Measurements from ENCODE around the gene ATP2B3. TPM values are rescaled to one million over a fixed set of nuclear protein-coding genes. Genes with fewer than 3 reads are reported as not detected.

Gene ATP2B3
- total RNA-seq, 1 donor from 2014 or later = 0.25 TPM

GRCh38 chrX:153590961-153591956 lies 73.8 kb downstream of the ATP2B3 start:
- Histone ChIP-seq H3K27ac (no peak overlapping the region), H3K27me3 (no peaks in the 10 kb centered on the region), H3K4me1 (no peaks in the 10 kb centered on the region), H3K4me3 (no peak overlapping the region), H3K9me3 (no peaks in the 10 kb centered on the region), H3K36me3 (peaks cover 0 to 38% of the 10 kb centered on the region in 2 donors)
- intact Hi-C loops (cut with DNase I) = no loop called here
- no peak for DNase-seq (ENCODE audit: extremely low spot score in 2 of 2)
- TF ChIP-seq, protein P1, sequence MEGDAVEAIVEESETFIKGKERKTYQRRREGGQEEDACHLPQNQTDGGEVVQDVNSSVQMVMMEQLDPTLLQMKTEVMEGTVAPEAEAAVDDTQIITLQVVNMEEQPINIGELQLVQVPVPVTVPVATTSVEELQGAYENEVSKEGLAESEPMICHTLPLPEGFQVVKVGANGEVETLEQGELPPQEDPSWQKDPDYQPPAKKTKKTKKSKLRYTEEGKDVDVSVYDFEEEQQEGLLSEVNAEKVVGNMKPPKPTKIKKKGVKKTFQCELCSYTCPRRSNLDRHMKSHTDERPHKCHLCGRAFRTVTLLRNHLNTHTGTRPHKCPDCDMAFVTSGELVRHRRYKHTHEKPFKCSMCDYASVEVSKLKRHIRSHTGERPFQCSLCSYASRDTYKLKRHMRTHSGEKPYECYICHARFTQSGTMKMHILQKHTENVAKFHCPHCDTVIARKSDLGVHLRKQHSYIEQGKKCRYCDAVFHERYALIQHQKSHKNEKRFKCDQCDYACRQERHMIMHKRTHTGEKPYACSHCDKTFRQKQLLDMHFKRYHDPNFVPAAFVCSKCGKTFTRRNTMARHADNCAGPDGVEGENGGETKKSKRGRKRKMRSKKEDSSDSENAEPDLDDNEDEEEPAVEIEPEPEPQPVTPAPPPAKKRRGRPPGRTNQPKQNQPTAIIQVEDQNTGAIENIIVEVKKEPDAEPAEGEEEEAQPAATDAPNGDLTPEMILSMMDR (IDR thresholded peaks at IDR 0.05) = no peak
- TF ChIP-seq POLR2A (IDR thresholded peaks at IDR 0.05) = no peak
- no peak for TF ChIP-seq POLR2AphosphoS5 (IDR thresholded peaks at IDR 0.05; ENCODE audit: insufficient read depth in 1 of 2, low read depth in 1 of 2)

GRCh38 chrX:153592091-153592833 lies 74.8 kb downstream of the ATP2B3 start:
- no peak overlapping the region for H3K27ac ChIP-seq
- TF ChIP-seq POLR2AphosphoS5 (IDR thresholded peaks at IDR 0.05; ENCODE audit: insufficient read depth in 1 of 2, low read depth in 1 of 2) (no peak), POLR2A (IDR thresholded peaks at IDR 0.05) (no peak)
- TF ChIP-seq, protein P1 (IDR thresholded peaks at IDR 0.05) = no peak
- intact Hi-C loops (cut with DNase I) = no loop called here
- DNase-seq (ENCODE audit: extremely low spot score in 2 of 2) = no peak
- peaks cover 0 to 32% of the 10 kb centered on the region in 2 donors for H3K36me3 ChIP-seq
- H3K4me1 ChIP-seq = no peaks in the 10 kb centered on the region
- no peaks in the 10 kb centered on the region for H3K27me3 ChIP-seq
- no peaks in the 10 kb centered on the region for H3K9me3 ChIP-seq
- no peak overlapping the region for H3K4me3 ChIP-seq

DNA sequence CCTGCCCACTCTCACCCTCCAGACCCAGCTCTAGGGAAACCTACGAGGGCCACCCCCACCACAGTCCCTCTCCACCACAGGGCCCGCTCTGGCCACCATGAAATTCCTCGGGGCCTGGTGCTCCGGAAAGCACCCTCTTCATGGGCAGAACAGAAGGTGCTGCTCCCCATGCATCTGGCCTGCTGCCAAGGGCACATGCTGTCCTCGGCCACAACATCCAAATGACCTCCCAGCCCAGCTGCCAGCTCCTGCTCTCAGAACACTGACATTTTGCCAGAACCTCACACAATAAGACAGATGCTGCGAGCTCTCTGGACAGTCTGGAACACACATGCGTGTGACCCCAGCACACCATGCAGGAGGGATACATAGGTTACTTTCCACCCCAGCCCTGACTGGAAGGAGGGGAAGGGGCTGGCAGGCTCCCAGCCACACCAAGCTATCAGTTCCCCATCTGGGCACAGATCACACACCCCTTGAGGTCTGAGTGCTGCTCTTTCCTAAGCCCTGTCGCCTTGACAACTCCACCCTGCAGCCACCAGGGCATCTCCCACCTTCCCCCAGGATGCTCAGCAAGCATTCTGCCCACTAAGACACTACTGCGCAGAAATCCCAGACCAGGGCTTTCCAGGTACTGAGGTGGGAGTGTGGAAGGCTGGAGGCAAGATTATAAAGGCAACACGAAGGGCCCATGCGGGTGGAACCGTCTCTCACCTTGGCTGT lies 75.7 kb downstream of the ATP2B3 start:
- DNase-seq (ENCODE audit: extremely low spot score in 2 of 2) = no peak
- no peak for TF ChIP-seq POLR2A (IDR thresholded peaks at IDR 0.05)
- TF ChIP-seq POLR2AphosphoS5 (IDR thresholded peaks at IDR 0.05; ENCODE audit: insufficient read depth in 1 of 2, low read depth in 1 of 2) = no peak
- TF ChIP-seq, protein P1 (IDR thresholded peaks at IDR 0.05) = no peak
- Histone ChIP-seq H3K27ac (no peak overlapping the region), H3K4me3 (no peak overlapping the region), H3K4me1 (peaks cover 4% of the 10 kb centered on the region), H3K36me3 (peaks cover 0 to 23% of the 10 kb centered on the region in 2 donors), H3K27me3 (no peaks in the 10 kb centered on the region), H3K9me3 (no peaks in the 10 kb centered on the region)
- intact Hi-C loops (cut with DNase I) = no loop called here

GRCh38 chrX:153593811-153594500 lies 76.5 kb downstream of the ATP2B3 start:
- Histone ChIP-seq H3K4me1 (peaks cover 6% of the 10 kb centered on the region), H3K36me3 (peaks cover 0 to 15% of the 10 kb centered on the region in 2 donors), H3K4me3 (no peak overlapping the region), H3K27me3 (no peaks in the 10 kb centered on the region), H3K27ac (no peak overlapping the region), H3K9me3 (no peaks in the 10 kb centered on the region)
- intact Hi-C loops (cut with DNase I) = no loop called here
- DNase-seq (ENCODE audit: extremely low spot score in 2 of 2) = no peak
- no peak for TF ChIP-seq POLR2A (IDR thresholded peaks at IDR 0.05)
- TF ChIP-seq, protein P1 (IDR thresholded peaks at IDR 0.05) = no peak
- TF ChIP-seq POLR2AphosphoS5 (IDR thresholded peaks at IDR 0.05; ENCODE audit: insufficient read depth in 1 of 2, low read depth in 1 of 2) = no peak
